ENCODE data around the gene MAP3K7. TPM values are rescaled to one million over a fixed set of nuclear protein-coding genes. Genes with fewer than 3 reads are reported as not detected.

MAP3K7 gene
- total and polyA plus RNA-seq, 2 of the 4 experiments (the other 2 are of a cell fraction): 26.5 to 29.9 TPM

DNA sequence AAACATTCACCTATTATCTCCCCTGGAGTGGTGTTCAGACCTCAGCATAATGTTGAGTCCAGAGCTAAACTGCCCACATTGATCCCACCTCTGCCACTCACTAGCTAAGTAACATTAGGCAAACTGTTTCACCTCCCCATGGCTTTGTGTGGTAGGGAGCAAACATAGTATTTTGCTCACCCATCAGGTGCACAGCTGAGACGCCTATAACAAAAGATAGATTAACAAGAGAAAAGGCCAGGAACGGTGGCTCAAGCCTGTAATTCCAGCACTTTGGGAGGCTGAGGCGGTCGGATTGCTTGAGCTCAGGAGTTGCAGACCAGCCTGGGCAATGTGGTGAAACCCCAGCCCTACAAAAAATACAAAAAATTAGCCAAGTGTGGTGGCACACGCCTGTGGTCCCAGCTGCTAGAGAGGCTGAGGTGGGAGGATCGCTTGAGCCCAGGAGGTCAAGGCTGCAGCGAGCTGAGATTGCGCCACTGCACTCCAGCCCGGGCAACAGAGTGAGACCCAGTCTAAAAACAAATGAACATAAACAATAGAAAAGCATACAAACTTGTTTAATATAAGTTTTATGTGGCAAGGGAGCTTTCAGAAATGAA is 91.6 kb downstream of the MAP3K7 start:
- Histone ChIP-seq H3K4me2 (ENCODE audit: low read depth, low read length) (no peak overlapping the region), H3K14ac (replicated peaks; ENCODE audit: low read depth, low read length) (no peak overlapping the region), H3K23ac (ENCODE audit: low read depth, low read length) (no peak overlapping the region), H2BK5ac (ENCODE audit: low read depth, low read length, poor library complexity, severe bottlenecking) (no peak overlapping the region), H3K9ac (ENCODE audit: low read depth, low read length) (no peak overlapping the region), H3K79me1 (ENCODE audit: low read depth in 1 of 2, low read length in 2 of 2) (no peaks in the 10 kb centered on the region), H3K4me1 (ENCODE audit: control insufficient read depth, insufficient read depth, low read length) (no peaks in the 10 kb centered on the region), H3K4ac (ENCODE audit: low read depth, low read length) (no peak overlapping the region), H3K27me3 (ENCODE audit: control insufficient read depth, insufficient read depth, low read length) (peaks cover 5% of the 10 kb centered on the region), H4K91ac (ENCODE audit: insufficient read depth, low read depth, low read length) (no peak overlapping the region), H2AK5ac (ENCODE audit: low read depth, low read length) (no peak overlapping the region), H4K20me1 (ENCODE audit: insufficient read depth, low read length) (no peaks in the 10 kb centered on the region), H3K36me3 (ENCODE audit: control insufficient read depth, insufficient read depth, low read length) (no peaks in the 10 kb centered on the region), H3K56ac (ENCODE audit: extremely low read depth, insufficient read depth, low read length) (no peak overlapping the region), H2BK120ac (ENCODE audit: low read depth, low read length) (no peak overlapping the region), H3K4me3 (ENCODE audit: insufficient read depth, low read depth, low read length) (no peak overlapping the region), H4K8ac (ENCODE audit: low read depth in 2 of 2, low read length in 2 of 2) (no peak overlapping the region), H3K9me1 (ENCODE audit: insufficient read depth, low read length) (no peaks in the 10 kb centered on the region), H2BK15ac (ENCODE audit: low read depth, low read length) (no peak overlapping the region), H3K9me3 (ENCODE audit: control insufficient read depth, insufficient read depth, low read length) (no peaks in the 10 kb centered on the region), H3K27ac (ENCODE audit: insufficient read depth, low read length) (no peak overlapping the region), H2AK9ac (replicated peaks; ENCODE audit: low read depth, low read length, poor library complexity) (no peak overlapping the region), H4K5ac (ENCODE audit: low read depth, low read length) (no peak overlapping the region), H2BK20ac (ENCODE audit: low read depth, low read length) (no peak overlapping the region), H2AFZ (replicated peaks; ENCODE audit: low read length, poor library complexity) (no peak overlapping the region), H3K18ac (ENCODE audit: low read depth, low read length) (no peak overlapping the region)
- in situ Hi-C loops (cut with MboI; ENCODE audit: low sequenced_read_pairs): no loop called here
- BruUV-seq (replicated peaks): no TSS peak
- no peak for ATAC-seq (ENCODE audit: low read depth)
- DNase-seq: no peak
- no CpG with 5 or more reads among the region's 9 CpGs for WGBS, 2 experiments (ENCODE audit: extremely low coverage in 2 of 2, insufficient read length in 1 of 2)
- CTCF ChIA-PET: interaction anchor here (1.9 kb wide), 1 partner anchor 15 kb away, joined by 6 read pairs; no protein-coding TSS in a partner anchor
- intact Hi-C loops (cut with micrococcal nuclease): no loop called here
- dilution Hi-C loops (cut with HindIII; ENCODE audit: low sequenced_read_pairs, unreplicated experiment): no loop called here
- POLR2A ChIA-PET (ENCODE audit: unreplicated experiment): no interaction called here
- TF ChIP-seq RFX5 (IDR thresholded peaks at IDR 0.05; ENCODE audit: low read depth, low read length): no peak
- no peak for TF ChIP-seq FOS (IDR thresholded peaks at IDR 0.05; ENCODE audit: low read depth, low read length)
- TF ChIP-seq, protein P1, sequence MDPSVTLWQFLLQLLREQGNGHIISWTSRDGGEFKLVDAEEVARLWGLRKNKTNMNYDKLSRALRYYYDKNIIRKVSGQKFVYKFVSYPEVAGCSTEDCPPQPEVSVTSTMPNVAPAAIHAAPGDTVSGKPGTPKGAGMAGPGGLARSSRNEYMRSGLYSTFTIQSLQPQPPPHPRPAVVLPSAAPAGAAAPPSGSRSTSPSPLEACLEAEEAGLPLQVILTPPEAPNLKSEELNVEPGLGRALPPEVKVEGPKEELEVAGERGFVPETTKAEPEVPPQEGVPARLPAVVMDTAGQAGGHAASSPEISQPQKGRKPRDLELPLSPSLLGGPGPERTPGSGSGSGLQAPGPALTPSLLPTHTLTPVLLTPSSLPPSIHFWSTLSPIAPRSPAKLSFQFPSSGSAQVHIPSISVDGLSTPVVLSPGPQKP (IDR thresholded peaks at IDR 0.05; ENCODE audit: borderline replicate concordance, low read depth, low read length): no peak
- no peak for TF ChIP-seq RAD21 (IDR thresholded peaks at IDR 0.05; ENCODE audit: low read length)
- TF ChIP-seq MXI1 (IDR thresholded peaks at IDR 0.05; ENCODE audit: borderline replicate concordance, low read depth, low read length): no peak
- TF ChIP-seq BHLHE40 (IDR thresholded peaks at IDR 0.05; ENCODE audit: low read depth, low read length): no peak
- no peak for TF ChIP-seq RCOR1 (IDR thresholded peaks at IDR 0.05; ENCODE audit: insufficient replicate concordance, low read length)
- no peak for TF ChIP-seq MAZ (IDR thresholded peaks at IDR 0.05; ENCODE audit: borderline replicate concordance, low read depth, low read length)
- no peak for TF ChIP-seq MAFK (IDR thresholded peaks at IDR 0.05; ENCODE audit: low read depth, low read length)
- TF ChIP-seq CHD1 (IDR thresholded peaks at IDR 0.05; ENCODE audit: low read depth, low read length): no peak
- TF ChIP-seq, protein P2, sequence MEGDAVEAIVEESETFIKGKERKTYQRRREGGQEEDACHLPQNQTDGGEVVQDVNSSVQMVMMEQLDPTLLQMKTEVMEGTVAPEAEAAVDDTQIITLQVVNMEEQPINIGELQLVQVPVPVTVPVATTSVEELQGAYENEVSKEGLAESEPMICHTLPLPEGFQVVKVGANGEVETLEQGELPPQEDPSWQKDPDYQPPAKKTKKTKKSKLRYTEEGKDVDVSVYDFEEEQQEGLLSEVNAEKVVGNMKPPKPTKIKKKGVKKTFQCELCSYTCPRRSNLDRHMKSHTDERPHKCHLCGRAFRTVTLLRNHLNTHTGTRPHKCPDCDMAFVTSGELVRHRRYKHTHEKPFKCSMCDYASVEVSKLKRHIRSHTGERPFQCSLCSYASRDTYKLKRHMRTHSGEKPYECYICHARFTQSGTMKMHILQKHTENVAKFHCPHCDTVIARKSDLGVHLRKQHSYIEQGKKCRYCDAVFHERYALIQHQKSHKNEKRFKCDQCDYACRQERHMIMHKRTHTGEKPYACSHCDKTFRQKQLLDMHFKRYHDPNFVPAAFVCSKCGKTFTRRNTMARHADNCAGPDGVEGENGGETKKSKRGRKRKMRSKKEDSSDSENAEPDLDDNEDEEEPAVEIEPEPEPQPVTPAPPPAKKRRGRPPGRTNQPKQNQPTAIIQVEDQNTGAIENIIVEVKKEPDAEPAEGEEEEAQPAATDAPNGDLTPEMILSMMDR (conservative IDR thresholded peaks at IDR 0.05; ENCODE audit: low read depth, low read length): no peak
- no peak for TF ChIP-seq SMC3 (IDR thresholded peaks at IDR 0.05; ENCODE audit: low read depth, low read length)
- TF ChIP-seq, protein P3, sequence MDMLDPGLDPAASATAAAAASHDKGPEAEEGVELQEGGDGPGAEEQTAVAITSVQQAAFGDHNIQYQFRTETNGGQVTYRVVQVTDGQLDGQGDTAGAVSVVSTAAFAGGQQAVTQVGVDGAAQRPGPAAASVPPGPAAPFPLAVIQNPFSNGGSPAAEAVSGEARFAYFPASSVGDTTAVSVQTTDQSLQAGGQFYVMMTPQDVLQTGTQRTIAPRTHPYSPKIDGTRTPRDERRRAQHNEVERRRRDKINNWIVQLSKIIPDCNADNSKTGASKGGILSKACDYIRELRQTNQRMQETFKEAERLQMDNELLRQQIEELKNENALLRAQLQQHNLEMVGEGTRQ (IDR thresholded peaks at IDR 0.05; ENCODE audit: low read depth, low read length): no peak
- no peak for TF ChIP-seq NFE2L2 (IDR thresholded peaks at IDR 0.05; ENCODE audit: low read depth, low read length)
- TF ChIP-seq POLR2A (IDR thresholded peaks at IDR 0.05; ENCODE audit: low read depth, low read length): no peak
- TF ChIP-seq CEBPB (IDR thresholded peaks at IDR 0.05; ENCODE audit: low read depth, low read length): no peak
